ENCODE measurements around the gene FBXO4.

FBXO4 gene

GRCh38 chr5:41983284-41983683 lies 58.2 kb downstream of the FBXO4 start:
- no peak for DNase-seq (ENCODE audit: low spot score)

- no peak for DNase-seq (ENCODE audit: low spot score)
These were observed 61.0 kb downstream of the FBXO4 start for GRCh38 chr5:41985945-41986695.
